ENCODE measurements around the gene ZNF837. TPM values are rescaled to one million over a fixed set of nuclear protein-coding genes. Genes with fewer than 3 reads are reported as not detected.

The ZNF837 gene
- total RNA-seq, 1 experiment from 2014 or later: 4.9 TPM

- TF ChIP-seq JUN (CRISPR knock-in tag; IDR thresholded peaks at IDR 0.05): no peak
- TF ChIP-seq, protein P1, sequence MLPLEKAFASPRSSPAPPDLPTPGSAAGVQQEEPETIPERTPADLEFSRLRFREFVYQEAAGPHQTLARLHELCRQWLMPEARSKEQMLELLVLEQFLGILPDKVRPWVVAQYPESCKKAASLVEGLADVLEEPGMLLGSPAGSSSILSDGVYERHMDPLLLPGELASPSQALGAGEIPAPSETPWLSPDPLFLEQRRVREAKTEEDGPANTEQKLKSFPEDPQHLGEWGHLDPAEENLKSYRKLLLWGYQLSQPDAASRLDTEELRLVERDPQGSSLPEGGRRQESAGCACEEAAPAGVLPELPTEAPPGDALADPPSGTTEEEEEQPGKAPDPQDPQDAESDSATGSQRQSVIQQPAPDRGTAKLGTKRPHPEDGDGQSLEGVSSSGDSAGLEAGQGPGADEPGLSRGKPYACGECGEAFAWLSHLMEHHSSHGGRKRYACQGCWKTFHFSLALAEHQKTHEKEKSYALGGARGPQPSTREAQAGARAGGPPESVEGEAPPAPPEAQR (CRISPR knock-in tag; IDR thresholded peaks at IDR 0.05): no peak
- TF ChIP-seq ZBTB21 (CRISPR knock-in tag; IDR thresholded peaks at IDR 0.05; ENCODE audit: borderline replicate concordance): no peak
- 0 out of 2 replicates have a peak, but pooled peaks have one; percentile 33 for TF ChIP-seq NFYB (CRISPR knock-in tag; conservative IDR thresholded peaks at IDR 0.05; ENCODE audit: low read depth)
- no peak; the same call in 1 of the 2 replicates for TF ChIP-seq CBFB (CRISPR knock-in tag; IDR thresholded peaks at IDR 0.05; ENCODE audit: low read depth)
- TF ChIP-seq ETV6 (CRISPR knock-in tag; IDR thresholded peaks at IDR 0.05): peak; percentile 78; the same call in 1 of the 2 replicates
- no peak for TF ChIP-seq CTCF (IDR thresholded peaks at IDR 0.05)
- peak; percentile 44; the same call in 1 of the 2 replicates for TF ChIP-seq USF1 (CRISPR knock-in tag; IDR thresholded peaks at IDR 0.05)
- TF ChIP-seq KAT7 (CRISPR knock-in tag; IDR thresholded peaks at IDR 0.05; ENCODE audit: borderline replicate concordance): peak; percentile 53; the same call in 1 of the 2 replicates
- peak; percentile 92 for TF ChIP-seq MYBL2 (CRISPR knock-in tag; IDR thresholded peaks at IDR 0.05)
- no peak for TF ChIP-seq FOXJ3 (CRISPR knock-in tag; IDR thresholded peaks at IDR 0.05; ENCODE audit: borderline replicate concordance)
- TF ChIP-seq, protein P2, sequence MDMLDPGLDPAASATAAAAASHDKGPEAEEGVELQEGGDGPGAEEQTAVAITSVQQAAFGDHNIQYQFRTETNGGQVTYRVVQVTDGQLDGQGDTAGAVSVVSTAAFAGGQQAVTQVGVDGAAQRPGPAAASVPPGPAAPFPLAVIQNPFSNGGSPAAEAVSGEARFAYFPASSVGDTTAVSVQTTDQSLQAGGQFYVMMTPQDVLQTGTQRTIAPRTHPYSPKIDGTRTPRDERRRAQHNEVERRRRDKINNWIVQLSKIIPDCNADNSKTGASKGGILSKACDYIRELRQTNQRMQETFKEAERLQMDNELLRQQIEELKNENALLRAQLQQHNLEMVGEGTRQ (CRISPR knock-in tag; IDR thresholded peaks at IDR 0.05): peak; percentile 54; the same call in 1 of the 2 replicates
- peak; percentile 90 for TF ChIP-seq CREM (CRISPR knock-in tag; IDR thresholded peaks at IDR 0.05)
- peak; percentile 94 for TF ChIP-seq GABPB1 (CRISPR knock-in tag; IDR thresholded peaks at IDR 0.05)
Measured at GRCh38 chr19:58326914-58327726, 53.7 kb downstream of the ZNF837 start, which contains the start of gene ZSCAN22 (continued).

GRCh38 chr19:58326501-58326913 lies 54.3 kb downstream of the ZNF837 start:
- ChIA-PET POLR2A (interaction anchor here (0.9 to 1.5 kb wide), 5 partner anchors 36 to 143 kb away, joined by 3 to 9 read pairs (median 4); partner anchors contain the start of genes ZNF274, ZNF497 and ZNF584), CTCF (interaction anchor here (0.9 to 2.3 kb wide), 8 partner anchors 12 to 193 kb away, joined by 3 to 12 read pairs (median 4); partner anchors contain the start of genes ZBTB45, ZNF497 and ZNF544)
- no peak overlapping the region for H3K27ac Mint-ChIP-seq
- H3K36me3 Mint-ChIP-seq: no peaks in the 10 kb centered on the region
- no peaks in the 10 kb centered on the region for H3K9me3 Mint-ChIP-seq
- DNase-seq (ENCODE audit: low spot score) (no peak), ATAC-seq (peak; percentile 19)
- H3K4me1 Mint-ChIP-seq: peaks cover 4% of the 10 kb centered on the region; the same call in 1 of the 2 replicates
- H3K27me3 Mint-ChIP-seq (ENCODE audit: low read depth): no peaks in the 10 kb centered on the region
- no peak overlapping the region for H3K4me3 Mint-ChIP-seq
- TF ChIP-seq ESRRA (CRISPR knock-in tag; IDR thresholded peaks at IDR 0.05; ENCODE audit: borderline replicate concordance) (no peak), HMGA2 (CRISPR knock-in tag; IDR thresholded peaks at IDR 0.05) (no peak), ERG (CRISPR knock-in tag; IDR thresholded peaks at IDR 0.05) (no peak), CREB1 (CRISPR knock-in tag; IDR thresholded peaks at IDR 0.05) (no peak), TEAD1 (CRISPR knock-in tag; IDR thresholded peaks at IDR 0.05) (no peak), MYBL2 (CRISPR knock-in tag; IDR thresholded peaks at IDR 0.05) (no peak), PREB (CRISPR knock-in tag; IDR thresholded peaks at IDR 0.05; ENCODE audit: borderline replicate concordance) (no peak)
- TF ChIP-seq, protein P3, sequence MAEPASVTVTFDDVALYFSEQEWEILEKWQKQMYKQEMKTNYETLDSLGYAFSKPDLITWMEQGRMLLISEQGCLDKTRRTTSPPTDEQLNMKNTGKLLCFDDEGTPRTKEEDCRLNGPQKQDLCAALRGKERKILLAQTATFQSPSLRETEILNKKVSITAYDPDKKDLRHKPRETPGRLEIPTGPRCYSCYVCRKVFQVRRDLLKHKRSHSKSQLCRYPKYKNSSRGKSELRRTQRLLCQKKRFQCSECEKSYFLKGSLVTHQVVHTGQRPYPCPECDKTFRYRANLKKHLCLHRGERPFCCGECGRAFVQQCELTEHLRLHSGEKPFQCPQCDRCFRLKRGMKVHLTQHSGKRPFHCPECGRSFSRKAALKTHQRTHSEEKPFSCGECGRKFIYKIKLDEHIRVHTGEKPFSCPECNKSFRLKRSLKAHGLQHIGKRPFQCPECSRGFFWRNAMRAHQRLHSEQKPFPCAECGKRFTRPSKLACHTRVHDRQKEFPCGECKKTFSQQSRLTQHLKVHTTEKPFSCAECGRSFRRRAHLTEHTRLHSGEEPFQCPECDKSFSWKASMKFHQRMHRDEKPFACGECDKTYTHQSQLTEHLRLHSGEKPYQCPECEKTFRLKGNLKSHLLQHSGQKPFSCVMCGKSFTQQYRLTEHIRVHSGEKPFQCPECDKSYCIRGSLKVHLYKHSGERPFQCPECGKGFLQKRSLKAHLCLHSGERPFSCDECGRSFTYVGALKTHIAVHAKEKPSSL (CRISPR knock-in tag; conservative IDR thresholded peaks at IDR 0.05): no peak
